DMS114 treated with DMSO at 0.1 percent for 48 hours (cell line): ENCODE results near the gene RTCA.
A peak's percentile ranks its signal among the peaks of the same experiment; 100 is the strongest.
"Not testable (repeated sequence)": the region's sequence is repeated elsewhere in the genome, so short reads cannot be mapped to it uniquely, and the experiment has no call there.

Source experiments
- DNase-seq: peaks from one replicate; lab custom pipeline; 2025; ENCODE audit not compliant: unreplicated experiment; lab: John Stamatoyannopoulos, UW

The RTCA gene

DNA sequence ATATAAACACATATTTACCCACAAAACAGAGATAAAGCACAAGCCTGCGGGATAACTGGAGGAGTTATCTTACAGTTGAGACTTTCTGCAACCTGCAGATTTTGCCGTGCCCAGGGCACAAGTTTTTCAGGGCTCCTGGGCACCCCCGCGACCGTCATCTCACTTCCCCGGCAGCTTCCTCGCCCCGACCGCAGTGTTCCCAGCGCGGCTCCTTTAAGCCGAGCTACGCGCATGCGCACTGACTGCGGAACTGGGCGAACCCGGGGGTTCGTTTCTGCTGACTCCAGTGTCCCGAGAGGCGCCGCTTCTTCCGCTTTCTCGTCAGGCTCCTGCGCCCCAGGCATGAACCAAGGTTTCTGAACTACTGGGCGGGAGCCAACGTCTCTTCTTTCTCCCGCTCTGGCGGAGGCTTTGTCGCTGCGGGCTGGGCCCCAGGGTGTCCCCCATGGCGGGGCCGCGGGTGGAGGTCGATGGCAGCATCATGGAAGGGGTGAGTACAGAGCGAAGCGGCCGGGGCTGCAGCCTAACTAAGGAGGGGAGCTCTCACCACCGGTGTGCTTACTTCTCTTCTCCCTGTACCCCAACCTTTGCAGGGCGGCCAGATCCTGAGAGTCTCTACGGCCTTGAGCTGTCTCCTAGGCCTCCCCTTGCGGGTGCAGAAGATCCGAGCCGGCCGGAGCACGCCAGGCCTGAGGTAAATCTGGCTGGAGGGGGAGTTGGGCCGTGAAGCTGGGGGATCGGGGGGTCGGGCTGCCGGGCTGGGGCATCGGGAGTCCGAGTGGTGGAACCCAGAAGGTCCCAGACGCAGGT lies at the start of gene RTCA:
Gene RTCA (plus strand): TSS at position 286 of the 810 bp plus-strand sequence. CDS start 160 bp downstream, at position 446.
- DNase-seq: peak; percentile 87

DNA sequence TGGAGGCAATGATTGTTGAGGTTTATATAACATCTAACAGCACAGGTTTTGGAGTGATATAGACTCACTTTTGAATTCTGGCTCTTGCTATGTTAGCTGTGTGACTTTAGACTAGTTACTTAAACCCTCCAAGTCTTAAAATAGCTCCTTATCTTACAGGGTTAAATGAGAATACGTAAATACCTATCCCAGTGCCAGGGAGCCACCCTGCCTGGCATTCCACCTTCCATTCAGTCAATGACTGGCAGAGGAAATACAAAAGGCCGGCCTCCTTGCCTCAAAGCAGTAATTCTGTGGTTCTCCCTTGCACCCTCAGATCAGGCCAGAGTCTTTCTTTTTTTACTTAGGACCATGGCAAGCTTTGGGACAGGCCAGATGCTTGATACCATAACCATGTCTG lies 48.2 kb upstream of the RTCA start:
- no peak for DNase-seq

DNA sequence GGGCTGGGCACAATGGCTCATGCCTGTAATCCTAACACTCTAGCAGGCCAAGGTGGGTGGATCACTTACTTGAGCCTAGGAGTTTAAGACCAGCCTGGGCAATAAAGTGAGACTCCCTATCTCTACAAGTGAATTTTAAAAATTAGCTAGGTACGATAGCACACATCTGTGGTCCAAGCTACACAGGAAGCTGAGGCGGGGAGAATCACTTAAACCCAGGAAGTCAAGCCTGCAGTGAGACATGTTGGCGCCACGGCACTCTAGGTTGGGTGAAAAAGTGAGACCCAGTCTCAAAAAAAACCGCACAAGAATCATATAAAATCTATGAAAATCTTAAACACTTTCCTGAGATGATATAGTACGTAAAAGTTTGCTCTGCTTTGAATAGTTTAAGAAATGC lies 46.6 kb upstream of the RTCA start:
- no peak for DNase-seq

DNA sequence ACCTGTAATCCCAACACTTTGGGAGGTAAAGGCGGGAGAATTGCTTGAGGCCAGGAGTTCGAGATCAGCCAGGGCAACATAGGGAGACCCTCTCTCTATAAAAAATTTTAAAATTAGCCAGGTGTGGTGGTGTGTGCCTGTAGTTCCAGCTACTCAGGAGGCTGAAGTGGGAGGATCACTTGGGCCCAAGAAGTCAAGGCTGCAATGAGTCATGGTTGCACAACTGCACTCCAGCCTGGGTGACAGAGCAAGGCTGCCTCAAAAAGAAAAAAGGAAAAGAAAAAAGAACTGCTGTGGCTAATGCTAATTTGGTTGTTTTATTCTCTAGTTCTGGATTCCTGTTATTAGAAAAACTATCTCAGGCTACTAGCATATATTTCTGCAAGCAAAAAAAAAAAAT lies 46.1 kb upstream of the RTCA start:
- DNase-seq: no peak

DNA sequence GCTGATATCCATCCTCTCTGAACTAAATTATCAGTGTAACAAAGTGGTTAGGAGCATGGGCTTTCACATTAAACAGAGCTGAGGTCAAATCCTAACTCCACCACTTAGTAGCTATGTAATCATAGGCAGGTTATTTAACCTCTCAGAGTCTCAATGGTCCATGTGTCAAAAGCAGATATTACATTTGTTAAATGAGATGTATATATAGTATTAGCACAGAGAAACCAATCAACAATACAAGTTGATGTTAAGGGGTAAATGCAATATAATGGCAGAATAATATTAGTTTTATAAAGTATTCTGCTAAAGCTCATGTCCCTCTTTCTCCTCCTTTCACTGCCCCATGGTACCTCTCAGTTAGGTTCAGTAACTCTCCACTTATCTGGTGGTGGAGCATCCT lies 43.6 kb upstream of the RTCA start:
- DNase-seq: no peak

DNA sequence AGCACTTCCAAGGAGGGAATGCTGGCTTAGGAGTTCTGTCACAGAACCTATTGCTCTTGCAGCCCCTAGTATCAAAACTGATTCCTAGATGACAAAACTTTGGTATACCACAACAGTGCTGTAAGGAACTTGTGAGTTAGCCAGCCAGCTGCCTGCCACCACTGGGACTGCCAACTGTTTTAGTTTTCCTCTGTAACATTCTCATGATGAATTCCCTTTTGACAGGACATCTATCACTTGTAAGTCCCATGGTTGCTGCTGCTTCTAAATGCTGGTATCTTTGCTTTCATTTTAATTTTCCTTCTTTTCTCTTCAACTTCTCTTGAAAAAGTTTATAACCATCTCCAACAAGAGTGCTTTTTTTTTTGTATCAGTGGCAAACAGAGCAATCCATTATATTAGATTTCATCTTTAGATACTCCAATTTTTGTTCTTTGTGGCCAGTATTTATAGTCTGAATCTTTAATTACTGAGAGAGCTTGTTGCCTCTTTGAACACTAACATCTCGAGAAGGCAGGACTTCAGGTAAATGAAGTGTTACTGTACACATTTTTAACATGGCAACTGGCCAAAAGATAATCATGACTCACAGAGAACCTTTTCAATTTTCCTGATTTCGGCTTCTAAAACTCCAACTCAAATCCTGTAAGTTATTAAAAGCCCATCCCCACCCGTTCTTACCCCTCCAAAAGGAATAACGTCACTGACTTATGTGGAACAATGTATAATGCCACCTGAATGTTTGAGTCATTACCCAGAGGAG lies 36.2 kb upstream of the RTCA start:
- DNase-seq: no peak

DNA sequence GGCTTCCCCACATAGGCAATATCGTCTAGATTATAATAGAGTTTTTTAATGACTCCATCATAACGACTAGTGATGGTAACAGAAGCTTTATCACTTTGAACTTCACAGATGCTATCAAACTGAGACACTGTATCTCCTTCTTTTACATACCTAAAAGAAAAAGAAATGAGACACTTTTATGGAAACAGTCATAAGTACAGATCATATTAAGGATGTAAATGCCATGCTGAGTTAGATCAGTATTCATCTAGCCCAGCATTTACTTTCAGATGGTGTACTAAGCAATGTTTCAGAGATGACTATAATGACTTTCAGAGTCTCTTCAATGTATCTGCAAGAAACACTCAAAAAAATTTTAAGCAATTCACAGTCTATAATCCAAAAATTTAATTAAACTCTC lies 35.3 kb upstream of the RTCA start:
- DNase-seq: no peak

DNA sequence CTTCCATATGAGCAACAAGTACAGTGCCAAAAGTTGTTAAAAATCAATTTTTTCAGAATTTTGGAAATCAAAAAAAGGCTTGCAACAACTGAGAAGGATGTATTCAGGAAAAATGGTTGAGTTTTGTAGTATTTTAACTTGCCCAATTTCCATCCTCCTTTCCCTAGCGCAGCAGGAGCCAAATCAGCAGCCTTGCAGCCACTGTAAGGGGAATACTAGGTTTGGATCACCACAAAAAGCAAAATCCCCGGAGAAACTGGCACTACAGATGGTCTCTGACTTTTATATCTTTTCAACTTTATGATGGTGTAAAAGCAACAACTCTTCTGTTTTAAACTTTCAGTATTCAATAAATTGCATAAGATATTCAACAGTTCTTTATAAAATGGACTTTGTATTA lies 34.3 kb upstream of the RTCA start:
- DNase-seq: no peak

DNA sequence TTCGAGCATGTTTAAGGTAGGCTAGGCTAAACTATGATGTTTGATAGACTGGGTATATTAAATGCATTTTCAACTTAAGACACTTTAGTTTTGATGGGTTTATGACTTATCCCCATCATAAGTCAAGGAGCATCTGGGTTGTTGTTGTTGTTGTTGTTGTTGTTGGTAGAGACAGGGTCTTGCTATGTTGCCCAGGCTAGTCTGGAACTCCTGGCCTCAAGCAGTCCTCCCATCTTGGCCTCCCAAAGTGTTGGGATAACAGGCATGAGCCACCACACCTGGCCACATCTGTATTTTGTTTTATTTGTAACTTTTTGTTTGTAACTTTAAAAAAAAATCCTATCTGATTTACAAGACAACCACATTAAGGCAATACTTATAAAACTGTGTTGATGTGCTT lies 33.9 kb upstream of the RTCA start:
- DNase-seq: no peak

DNA sequence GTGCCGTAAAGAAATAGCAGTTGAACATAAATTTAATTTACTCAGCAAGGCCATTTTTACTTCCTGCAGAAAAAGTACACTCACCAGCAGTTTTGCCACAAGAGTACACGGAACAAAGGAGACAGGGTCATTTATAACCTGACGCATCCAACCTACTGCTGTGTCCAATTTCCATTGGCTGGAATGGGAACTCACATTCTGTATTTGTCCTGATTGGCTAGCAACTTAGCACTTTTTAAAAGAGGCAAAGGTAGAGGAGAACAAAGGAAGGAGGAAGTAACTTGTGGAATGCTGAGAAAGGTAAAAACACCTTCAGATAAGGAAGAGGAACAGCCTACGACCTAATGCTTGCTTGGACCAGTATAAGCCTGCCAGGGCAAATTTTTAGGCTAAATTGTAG lies 32.5 kb upstream of the RTCA start:
- DNase-seq: not testable (repeated sequence)

DNA sequence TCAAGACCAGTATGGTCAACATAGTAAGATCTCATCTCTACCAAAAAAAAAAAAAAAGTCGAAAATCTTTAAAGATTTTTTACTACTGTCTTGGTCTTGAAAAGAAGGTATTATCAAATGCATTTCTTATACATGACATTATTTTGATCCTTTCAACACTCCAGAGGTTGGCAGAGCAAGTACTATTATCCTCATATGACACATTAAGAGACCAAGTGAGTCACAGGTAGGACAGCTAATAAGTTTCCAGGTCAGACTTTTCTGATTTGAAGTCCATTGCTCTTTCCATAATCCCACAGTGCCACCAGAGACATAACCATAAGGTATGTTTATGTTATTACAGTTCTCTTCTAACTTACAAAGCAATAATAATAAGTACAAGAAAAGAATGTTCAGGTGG lies 31.6 kb upstream of the RTCA start:
- DNase-seq: no peak

DNA sequence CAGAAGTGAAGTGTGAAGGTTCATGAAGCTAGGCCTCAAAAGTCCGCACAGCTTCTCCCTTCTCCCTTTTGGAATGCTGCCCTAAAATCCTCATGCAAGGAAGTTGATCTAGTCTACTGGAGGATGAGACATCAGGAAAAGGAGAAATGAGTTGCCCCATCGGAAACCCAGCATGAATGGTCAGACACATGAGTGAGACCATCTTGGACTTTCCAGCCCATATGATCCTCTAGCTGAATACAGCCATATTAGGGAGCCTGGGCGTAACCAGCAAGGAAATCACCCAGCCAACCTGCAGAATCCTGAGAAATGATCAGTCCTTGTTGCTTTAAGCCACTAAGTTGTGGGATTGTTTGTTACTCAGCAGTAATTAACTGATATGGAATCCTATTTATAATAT lies 28.9 kb upstream of the RTCA start:
- DNase-seq: no peak

DNA sequence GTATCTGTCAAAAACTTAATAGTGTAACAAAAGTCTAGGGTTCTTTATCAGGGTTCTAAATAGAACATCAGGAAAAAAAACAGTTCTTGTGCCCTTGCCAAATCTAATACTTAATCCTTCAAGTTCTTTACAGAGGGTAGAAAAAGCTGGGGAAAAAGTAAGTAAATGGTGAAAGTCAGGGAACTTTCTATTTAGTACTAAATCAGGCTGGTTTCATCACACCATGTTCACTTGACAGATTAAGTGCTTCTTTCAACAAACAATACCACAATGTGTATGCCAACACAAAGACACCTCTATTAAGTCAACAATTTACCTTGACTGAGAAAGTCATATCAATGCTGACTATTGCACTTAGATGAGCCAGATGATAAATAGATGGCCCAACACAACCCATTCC lies 26.1 kb upstream of the RTCA start:
- DNase-seq: no peak

DNA sequence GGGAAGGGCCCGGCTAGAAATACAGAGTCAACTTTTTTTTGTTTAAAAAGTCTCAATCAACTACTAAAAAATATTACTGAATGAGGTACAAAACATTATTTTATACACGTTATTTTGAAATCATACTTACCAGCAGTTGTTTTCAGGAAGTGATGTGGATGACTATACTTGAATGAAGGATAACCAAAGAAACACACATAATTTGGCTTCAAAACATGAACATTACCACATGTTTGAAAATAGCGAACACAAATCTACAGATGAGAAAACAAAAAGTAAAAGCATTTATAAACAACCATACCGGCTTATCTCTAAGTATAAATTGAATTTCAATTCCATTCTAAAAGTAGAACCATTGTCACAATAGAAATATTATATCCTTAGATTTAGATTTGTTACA lies 25.4 kb upstream of the RTCA start:
- DNase-seq: no peak

DNA sequence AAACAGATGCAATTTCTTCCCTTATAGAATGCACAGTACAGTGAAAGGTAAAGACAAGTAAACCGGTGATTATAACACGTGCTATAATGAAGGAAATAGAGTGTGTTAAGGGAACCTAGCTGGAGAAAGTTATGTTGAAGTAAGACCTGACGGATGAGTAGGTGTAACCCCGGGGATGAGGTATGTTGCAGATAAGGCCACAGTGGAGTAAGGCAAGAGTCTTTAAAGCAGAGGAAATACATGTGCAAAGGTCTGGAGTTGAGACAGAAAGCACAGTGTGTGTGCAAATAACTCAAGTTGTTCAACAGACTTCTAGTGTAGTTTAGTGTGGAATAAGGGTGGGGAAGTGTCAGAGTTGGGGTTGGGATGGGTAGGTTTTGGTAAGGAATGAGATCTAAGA lies 19.3 kb upstream of the RTCA start:
- DNase-seq: no peak

DNA sequence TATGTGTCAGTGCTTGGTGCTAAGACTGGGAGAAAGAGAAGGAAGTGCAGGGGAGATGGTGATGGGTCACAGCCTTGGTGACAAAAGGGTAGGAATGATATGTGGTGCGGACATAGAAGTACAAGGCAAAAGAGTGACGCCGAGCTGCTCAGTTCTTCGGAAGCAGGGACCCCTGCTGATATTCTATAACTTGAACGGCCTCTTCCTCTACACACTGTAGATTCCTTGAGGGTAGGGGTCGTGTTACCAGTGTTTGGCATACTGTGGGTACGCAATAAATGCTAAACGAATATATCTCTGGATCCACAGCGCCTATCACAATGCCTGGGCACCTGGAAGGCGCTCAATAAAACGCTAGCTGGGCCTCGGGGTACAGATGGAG lies 16.9 kb upstream of the RTCA start:
- no peak for DNase-seq

DNA sequence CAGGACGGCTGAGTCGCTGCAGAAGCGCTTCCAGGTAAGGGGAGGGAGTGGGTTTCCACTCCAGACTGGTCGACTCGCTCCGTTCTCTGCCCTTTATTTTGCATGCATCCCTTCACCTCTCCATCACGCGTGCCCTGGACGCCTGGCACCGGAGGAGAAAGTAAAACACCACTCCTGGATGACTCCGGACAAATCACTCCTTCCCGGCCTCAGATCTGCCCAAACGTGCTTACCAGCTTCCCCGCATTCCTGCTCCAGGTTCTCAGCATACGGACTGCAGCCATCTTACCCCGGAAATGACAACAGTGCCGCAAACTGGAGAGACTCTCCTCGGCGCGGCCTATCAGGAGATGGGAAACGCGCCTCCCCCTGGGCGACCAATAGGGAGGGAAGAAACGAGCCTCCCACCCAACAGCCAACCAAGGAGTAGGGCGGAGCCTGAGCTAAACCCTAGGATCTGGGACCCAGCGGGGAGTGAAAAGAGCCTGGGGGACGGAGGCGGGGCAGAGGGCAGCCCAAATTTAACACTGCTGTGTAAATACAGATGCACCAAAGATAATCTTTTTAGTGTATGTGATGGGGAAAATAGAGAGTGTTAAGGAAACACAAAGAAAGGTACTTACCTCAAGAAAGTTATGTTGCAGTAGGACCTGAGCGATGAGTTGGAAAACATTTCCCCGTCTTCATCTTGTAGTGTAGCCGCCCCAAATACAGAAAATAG lies 16.3 kb upstream of the RTCA start, which contains the start of gene DBT:
Gene DBT (minus strand): TSS at position 298 of the 721 bp plus-strand sequence. CDS start 14 bp downstream, at position 284.
- peak; percentile 96 for DNase-seq

DNA sequence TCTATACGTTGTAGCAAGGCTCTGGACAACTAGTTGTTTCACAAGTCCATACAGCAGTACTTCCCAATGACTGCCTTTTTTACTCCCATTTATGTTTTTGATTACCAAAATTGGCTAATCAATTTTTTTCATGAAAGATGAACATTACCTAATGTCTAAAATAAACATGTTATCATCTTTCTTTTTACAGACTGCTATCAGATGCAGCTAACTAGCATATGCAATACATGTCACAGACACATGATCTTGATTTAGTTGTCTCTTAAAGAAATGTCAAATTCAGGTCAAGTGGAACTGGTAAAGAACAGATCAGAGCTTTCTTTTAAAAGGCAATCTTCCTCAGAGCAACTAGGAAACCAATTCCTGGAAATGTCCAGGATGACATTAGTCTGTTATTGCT lies 15.8 kb upstream of the RTCA start:
- DNase-seq: no peak

DNA sequence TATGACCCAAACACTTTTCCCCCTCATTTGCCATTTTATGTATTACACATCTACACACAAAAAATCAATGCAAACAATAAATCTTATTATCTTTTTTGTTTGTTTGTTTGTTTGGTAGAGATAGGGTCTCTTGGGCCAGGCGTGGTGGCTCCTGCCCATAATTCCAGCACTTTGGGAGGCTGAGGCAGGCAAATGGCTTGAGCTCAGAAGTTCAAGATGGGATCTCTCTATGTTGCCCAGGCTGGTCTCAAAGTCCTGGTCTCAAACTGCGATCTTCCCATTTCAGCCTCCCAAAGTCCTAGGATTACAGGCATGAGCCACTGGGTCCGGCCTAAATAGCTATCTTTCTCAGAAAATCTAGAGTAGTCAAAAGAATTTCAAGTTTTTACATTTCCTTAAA lies 15.2 kb upstream of the RTCA start:
- no peak for DNase-seq

DNA sequence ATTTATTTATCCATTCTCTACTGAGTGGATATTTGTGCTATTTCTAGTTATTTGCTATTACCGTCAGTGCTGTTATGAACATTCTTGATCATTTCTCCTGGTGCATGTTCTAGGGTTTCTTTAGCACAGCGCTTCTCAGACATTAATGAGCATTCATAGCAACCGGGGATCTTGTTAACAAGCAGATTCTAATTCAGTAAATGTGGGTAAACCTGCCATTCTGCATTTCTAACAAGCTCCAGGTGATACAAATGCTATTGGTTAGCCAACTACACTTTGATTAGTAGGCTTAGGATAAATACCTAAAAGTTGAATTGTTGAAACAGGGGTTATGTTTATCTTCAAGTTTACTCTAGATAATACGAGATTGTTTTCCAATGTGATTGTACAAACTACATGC lies 13.1 kb upstream of the RTCA start:
- no peak for DNase-seq

DNA sequence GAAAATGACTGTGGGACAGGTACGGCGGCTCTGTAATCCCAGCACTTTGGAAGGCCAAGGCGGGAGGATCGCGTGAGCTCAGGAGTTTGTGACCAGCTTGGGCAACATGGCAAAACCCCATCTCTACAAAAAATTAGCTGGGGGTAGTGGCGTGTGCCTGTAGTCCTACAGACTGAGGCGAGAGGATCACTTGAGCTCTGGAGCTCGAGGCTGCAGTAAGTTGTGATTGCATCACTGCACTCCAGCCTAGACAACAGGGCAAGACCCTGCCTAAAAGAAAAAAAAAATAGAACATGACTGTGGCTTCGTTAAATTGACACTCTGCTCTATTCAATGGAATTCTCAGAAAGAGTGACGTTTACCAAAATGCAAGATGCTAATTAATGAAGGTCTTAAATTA lies 12.5 kb upstream of the RTCA start:
- no peak for DNase-seq

DNA sequence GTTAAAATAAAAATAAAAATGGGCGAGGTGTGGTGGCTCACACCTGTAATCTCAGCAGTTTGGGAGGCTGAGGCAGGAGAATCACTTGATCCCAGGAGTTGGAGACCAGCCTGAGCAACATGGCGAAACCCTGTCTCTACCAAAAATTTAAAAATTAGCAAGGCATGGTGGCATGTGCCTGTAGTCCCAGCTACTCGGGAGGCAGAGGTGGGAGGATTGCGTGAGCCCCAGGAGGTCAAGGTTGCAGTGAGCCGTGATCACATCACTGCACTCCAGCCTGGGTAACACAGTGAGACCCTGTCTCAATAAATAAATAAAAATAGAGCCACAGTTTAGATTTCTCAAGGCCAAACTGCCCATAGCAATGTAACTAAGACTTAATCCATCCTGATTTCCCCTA lies 9.7 kb upstream of the RTCA start:
- DNase-seq: not testable (repeated sequence)
